ENCODE results near the gene STAT4.

The STAT4 gene

DNA sequence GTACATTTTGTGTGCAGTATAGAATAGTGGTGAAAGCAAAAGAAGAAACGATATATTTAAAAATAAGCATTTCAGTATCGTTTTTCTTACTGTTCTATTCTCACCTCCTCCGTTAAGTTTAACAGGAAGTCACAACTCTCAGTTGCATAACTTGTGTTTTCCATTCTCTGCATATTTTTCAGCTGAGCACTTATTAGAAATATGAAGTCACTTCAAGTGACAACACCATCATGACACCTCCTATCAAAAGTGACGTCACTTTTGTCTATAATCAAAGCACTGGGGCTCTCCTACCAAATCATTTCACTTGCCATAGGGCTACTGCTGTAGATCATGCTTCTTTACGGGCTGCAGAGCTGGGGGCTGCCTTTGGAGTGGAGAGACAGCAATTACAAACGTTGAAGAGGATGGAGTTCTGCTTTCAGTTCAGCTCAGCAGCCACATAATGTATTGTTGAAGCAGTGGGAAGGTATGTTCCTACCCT is 36.3 kb downstream of the STAT4 start:
- no peak for TF ChIP-seq ZNF214 (tag by site-specific recombination; IDR thresholded peaks at IDR 0.05; ENCODE audit: borderline replicate concordance)
- TF ChIP-seq, protein P1, sequence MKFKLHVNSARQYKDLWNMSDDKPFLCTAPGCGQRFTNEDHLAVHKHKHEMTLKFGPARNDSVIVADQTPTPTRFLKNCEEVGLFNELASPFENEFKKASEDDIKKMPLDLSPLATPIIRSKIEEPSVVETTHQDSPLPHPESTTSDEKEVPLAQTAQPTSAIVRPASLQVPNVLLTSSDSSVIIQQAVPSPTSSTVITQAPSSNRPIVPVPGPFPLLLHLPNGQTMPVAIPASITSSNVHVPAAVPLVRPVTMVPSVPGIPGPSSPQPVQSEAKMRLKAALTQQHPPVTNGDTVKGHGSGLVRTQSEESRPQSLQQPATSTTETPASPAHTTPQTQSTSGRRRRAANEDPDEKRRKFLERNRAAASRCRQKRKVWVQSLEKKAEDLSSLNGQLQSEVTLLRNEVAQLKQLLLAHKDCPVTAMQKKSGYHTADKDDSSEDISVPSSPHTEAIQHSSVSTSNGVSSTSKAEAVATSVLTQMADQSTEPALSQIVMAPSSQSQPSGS (tag by site-specific recombination; IDR thresholded peaks at IDR 0.05; ENCODE audit: low read depth), result 0 out of 2 replicates have a peak, but pooled peaks have one; percentile 46
- Histone ChIP-seq H3K4me1 (ENCODE audit: control insufficient read depth, insufficient read depth, low read length) (no peaks in the 10 kb centered on the region), H3K4me3 (ENCODE audit: low read depth, low read length) (no peak overlapping the region), H3K27ac (ENCODE audit: extremely low read depth, low read depth, low read length) (no peak overlapping the region), H3K36me3 (ENCODE audit: control insufficient read depth in 2 of 2, insufficient read depth in 1 of 2, low read length in 2 of 2) (no peaks in the 10 kb centered on the region), H3K9me3 (ENCODE audit: control insufficient read depth, insufficient read depth, low read depth, low read length) (no peaks in the 10 kb centered on the region)
- CTCF ChIA-PET, result no interaction called here
- POLR2A ChIA-PET, result no interaction called here

DNA sequence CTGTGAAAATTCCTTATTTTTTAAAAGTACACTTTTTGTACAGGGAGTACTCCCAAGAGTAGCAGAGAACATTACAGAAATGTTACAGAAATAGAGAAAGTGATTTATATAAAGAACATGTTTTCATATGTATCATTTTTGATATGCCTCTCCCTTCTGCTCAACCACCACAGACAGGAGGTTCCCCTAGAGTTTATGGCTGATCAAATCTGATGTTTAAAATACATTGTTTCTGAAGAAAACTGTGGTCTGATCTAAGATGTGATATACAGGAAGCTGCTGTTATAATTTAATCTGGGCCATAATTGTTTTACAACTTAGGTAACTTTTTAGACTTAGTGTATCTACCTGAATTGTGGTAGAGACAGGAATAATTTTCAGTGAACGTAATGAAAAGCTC is 37.0 kb downstream of the STAT4 start:
- ChIA-PET CTCF (no interaction called here), POLR2A (no interaction called here)
- no peaks in the 10 kb centered on the region for H3K36me3 ChIP-seq (ENCODE audit: control insufficient read depth in 2 of 2, insufficient read depth in 1 of 2, low read length in 2 of 2)

DNA sequence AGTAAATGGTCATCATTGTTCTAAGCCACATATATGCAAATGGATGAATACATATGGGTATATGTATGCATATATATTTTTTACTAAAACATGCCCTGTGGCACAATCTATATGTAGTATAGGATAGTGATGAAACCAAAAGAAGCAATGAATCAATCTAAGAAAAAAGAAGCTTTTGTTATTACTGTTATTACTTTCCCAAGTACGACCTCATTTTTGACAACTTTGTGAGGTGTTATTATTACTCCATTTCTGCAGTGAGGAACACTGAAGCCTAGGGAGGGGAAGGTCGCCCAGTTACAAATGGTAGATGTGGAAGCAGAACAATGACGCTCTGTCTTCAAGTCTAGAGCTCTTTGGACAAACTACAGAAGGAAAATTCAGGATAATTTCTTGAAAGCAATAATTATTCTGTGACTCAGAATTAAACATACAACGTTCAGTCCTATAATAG is 38.3 kb downstream of the STAT4 start:
- Histone ChIP-seq H3K4me3 (ENCODE audit: low read depth, low read length) (no peak overlapping the region), H3K36me3 (ENCODE audit: control insufficient read depth in 2 of 2, insufficient read depth in 1 of 2, low read length in 2 of 2) (no peaks in the 10 kb centered on the region), H3K9me3 (ENCODE audit: control insufficient read depth, insufficient read depth, low read depth, low read length) (no peaks in the 10 kb centered on the region), H3K4me1 (ENCODE audit: control insufficient read depth, insufficient read depth, low read length) (no peaks in the 10 kb centered on the region), H3K27ac (ENCODE audit: extremely low read depth, low read depth, low read length) (no peak overlapping the region)
- CTCF ChIA-PET, result no interaction called here
- POLR2A ChIA-PET, result no interaction called here
- no peak for TF ChIP-seq TCF7L2 (IDR thresholded peaks at IDR 0.05; ENCODE audit: borderline replicate concordance, low read depth, low read length)
- TF ChIP-seq ZNF521 (tag by site-specific recombination; IDR thresholded peaks at IDR 0.05), result no peak
- no peak for TF ChIP-seq ZNF274 (IDR thresholded peaks at IDR 0.05; ENCODE audit: low read length)
- no peak for TF ChIP-seq ZNF274 (tag by site-specific recombination; IDR thresholded peaks at IDR 0.05; ENCODE audit: borderline replicate concordance)
- TF ChIP-seq, protein P2, sequence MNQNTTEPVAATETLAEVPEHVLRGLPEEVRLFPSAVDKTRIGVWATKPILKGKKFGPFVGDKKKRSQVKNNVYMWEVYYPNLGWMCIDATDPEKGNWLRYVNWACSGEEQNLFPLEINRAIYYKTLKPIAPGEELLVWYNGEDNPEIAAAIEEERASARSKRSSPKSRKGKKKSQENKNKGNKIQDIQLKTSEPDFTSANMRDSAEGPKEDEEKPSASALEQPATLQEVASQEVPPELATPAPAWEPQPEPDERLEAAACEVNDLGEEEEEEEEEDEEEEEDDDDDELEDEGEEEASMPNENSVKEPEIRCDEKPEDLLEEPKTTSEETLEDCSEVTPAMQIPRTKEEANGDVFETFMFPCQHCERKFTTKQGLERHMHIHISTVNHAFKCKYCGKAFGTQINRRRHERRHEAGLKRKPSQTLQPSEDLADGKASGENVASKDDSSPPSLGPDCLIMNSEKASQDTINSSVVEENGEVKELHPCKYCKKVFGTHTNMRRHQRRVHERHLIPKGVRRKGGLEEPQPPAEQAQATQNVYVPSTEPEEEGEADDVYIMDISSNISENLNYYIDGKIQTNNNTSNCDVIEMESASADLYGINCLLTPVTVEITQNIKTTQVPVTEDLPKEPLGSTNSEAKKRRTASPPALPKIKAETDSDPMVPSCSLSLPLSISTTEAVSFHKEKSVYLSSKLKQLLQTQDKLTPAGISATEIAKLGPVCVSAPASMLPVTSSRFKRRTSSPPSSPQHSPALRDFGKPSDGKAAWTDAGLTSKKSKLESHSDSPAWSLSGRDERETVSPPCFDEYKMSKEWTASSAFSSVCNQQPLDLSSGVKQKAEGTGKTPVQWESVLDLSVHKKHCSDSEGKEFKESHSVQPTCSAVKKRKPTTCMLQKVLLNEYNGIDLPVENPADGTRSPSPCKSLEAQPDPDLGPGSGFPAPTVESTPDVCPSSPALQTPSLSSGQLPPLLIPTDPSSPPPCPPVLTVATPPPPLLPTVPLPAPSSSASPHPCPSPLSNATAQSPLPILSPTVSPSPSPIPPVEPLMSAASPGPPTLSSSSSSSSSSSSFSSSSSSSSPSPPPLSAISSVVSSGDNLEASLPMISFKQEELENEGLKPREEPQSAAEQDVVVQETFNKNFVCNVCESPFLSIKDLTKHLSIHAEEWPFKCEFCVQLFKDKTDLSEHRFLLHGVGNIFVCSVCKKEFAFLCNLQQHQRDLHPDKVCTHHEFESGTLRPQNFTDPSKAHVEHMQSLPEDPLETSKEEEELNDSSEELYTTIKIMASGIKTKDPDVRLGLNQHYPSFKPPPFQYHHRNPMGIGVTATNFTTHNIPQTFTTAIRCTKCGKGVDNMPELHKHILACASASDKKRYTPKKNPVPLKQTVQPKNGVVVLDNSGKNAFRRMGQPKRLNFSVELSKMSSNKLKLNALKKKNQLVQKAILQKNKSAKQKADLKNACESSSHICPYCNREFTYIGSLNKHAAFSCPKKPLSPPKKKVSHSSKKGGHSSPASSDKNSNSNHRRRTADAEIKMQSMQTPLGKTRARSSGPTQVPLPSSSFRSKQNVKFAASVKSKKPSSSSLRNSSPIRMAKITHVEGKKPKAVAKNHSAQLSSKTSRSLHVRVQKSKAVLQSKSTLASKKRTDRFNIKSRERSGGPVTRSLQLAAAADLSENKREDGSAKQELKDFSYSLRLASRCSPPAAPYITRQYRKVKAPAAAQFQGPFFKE (tag by site-specific recombination; IDR thresholded peaks at IDR 0.05; ENCODE audit: borderline replicate concordance), result no peak
- no peak for TF ChIP-seq SP2 (tag by site-specific recombination; IDR thresholded peaks at IDR 0.05)
- no peak for TF ChIP-seq ZNF664 (tag by site-specific recombination; IDR thresholded peaks at IDR 0.05)

More for the DNA sequence above, 37.0 kb downstream of the STAT4 start:
- Histone ChIP-seq H3K4me1 (ENCODE audit: control insufficient read depth, insufficient read depth, low read length) (no peaks in the 10 kb centered on the region), H3K4me3 (ENCODE audit: low read depth, low read length) (no peak overlapping the region), H3K27ac (ENCODE audit: extremely low read depth, low read depth, low read length) (no peak overlapping the region), H3K9me3 (ENCODE audit: control insufficient read depth, insufficient read depth, low read depth, low read length) (no peaks in the 10 kb centered on the region)
- TF ChIP-seq TRIM28 (IDR thresholded peaks at IDR 0.05; ENCODE audit: borderline replicate concordance, low read length), result no peak
- TF ChIP-seq, protein P3, sequence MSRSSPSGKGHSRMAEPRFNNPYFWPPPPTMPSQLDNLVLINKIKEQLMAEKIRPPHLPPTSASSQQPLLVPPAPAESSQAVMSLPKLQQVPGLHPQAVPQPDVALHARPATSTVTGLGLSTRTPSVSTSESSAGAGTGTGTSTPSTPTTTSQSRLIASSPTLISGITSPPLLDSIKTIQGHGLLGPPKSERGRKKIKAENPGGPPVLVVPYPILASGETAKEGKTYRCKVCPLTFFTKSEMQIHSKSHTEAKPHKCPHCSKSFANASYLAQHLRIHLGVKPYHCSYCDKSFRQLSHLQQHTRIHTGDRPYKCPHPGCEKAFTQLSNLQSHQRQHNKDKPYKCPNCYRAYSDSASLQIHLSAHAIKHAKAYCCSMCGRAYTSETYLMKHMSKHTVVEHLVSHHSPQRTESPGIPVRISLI (tag by site-specific recombination; IDR thresholded peaks at IDR 0.05), result no peak
- TF ChIP-seq, protein P4, sequence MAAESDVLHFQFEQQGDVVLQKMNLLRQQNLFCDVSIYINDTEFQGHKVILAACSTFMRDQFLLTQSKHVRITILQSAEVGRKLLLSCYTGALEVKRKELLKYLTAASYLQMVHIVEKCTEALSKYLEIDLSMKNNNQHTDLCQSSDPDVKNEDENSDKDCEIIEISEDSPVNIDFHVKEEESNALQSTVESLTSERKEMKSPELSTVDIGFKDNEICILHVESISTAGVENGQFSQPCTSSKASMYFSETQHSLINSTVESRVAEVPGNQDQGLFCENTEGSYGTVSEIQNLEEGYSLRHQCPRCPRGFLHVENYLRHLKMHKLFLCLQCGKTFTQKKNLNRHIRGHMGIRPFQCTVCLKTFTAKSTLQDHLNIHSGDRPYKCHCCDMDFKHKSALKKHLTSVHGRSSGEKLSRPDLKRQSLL (tag by site-specific recombination; IDR thresholded peaks at IDR 0.05), result no peak
- TF ChIP-seq, protein P5, sequence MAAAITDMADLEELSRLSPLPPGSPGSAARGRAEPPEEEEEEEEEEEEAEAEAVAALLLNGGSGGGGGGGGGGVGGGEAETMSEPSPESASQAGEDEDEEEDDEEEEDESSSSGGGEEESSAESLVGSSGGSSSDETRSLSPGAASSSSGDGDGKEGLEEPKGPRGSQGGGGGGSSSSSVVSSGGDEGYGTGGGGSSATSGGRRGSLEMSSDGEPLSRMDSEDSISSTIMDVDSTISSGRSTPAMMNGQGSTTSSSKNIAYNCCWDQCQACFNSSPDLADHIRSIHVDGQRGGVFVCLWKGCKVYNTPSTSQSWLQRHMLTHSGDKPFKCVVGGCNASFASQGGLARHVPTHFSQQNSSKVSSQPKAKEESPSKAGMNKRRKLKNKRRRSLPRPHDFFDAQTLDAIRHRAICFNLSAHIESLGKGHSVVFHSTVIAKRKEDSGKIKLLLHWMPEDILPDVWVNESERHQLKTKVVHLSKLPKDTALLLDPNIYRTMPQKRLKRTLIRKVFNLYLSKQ (tag by site-specific recombination; IDR thresholded peaks at IDR 0.05; ENCODE audit: borderline replicate concordance), result no peak
- TF ChIP-seq, protein P6, sequence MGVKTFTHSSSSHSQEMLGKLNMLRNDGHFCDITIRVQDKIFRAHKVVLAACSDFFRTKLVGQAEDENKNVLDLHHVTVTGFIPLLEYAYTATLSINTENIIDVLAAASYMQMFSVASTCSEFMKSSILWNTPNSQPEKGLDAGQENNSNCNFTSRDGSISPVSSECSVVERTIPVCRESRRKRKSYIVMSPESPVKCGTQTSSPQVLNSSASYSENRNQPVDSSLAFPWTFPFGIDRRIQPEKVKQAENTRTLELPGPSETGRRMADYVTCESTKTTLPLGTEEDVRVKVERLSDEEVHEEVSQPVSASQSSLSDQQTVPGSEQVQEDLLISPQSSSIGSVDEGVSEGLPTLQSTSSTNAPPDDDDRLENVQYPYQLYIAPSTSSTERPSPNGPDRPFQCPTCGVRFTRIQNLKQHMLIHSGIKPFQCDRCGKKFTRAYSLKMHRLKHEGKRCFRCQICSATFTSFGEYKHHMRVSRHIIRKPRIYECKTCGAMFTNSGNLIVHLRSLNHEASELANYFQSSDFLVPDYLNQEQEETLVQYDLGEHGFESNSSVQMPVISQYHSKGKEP (tag by site-specific recombination; IDR thresholded peaks at IDR 0.05), result no peak
- no peak for TF ChIP-seq KLF8 (tag by site-specific recombination; IDR thresholded peaks at IDR 0.05)
- no peak for TF ChIP-seq ZNF596 (tag by site-specific recombination; IDR thresholded peaks at IDR 0.05)

Measured in HEK293 (cell line).